ENCODE data around the gene GPR161. TPM values are rescaled to one million over a fixed set of nuclear protein-coding genes. Genes with fewer than 3 reads are reported as not detected.

The GPR161 gene
- total and polyA plus RNA-seq, 12 donors = 0.93 to 3.3 (median 2.3) TPM

DNA sequence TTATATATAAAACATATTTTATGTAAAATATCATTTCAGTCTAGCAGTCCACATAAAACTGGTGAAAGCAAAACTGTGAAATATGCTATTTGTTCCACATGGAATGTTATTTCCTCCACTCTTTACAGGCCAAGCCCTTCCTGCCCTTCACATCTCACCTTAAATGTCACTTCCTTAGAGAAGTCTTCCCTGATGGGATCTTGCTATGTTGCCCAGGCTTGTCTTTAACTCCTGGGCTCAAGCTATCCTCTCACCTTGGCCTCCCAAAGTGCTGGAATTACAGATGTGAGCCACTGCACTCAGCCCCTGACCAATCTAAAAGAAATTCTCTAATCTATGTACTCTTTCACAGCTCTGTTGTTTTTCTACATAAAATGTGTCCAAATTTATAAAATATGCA lies 2.3 kb upstream of the GPR161 start:
- H3K4me3 ChIP-seq = no peak overlapping the region
- intact Hi-C loops (cut with DNase I) = no loop called here

GRCh38 chr1:168138134-168138533 lies 1.4 kb upstream of the GPR161 start:
- TF ChIP-seq CTCF (IDR thresholded peaks at IDR 0.05) = no peak
- Histone ChIP-seq H3K4me3 (peak overlapping the region in 1 of 10 donors; percentile 97), H3K36me3 (no peaks in the 10 kb centered on the region), H3K27me3 (peaks cover 0 to 33% (median 0%) of the 10 kb centered on the region in 7 donors), H3K4me1 (peaks cover 0 to 26% (median 16%) of the 10 kb centered on the region in 9 donors), H3K9me3 (no peaks in the 10 kb centered on the region), H3K27ac (peak overlapping the region in 1 of 10 donors; percentile 65)
- DNase-seq = no peak
- ATAC-seq = no peak
- WGBS, 2 donors = 92 to 94% methylated on average over 5 of the region's 5 CpGs
- intact Hi-C loops (cut with DNase I) = no loop called here

More for the DNA sequence above, 2.3 kb upstream of the GPR161 start:
- Histone ChIP-seq H3K27ac (no peak overlapping the region), H3K9me3 (no peaks in the 10 kb centered on the region), H3K36me3 (no peaks in the 10 kb centered on the region), H3K4me1 (peaks cover 0 to 26% (median 16%) of the 10 kb centered on the region in 9 donors), H3K27me3 (peaks cover 0 to 29% (median 0%) of the 10 kb centered on the region in 7 donors)
- DNase-seq (no peak), ATAC-seq (no peak)
- TF ChIP-seq CTCF (IDR thresholded peaks at IDR 0.05) = no peak

DNA sequence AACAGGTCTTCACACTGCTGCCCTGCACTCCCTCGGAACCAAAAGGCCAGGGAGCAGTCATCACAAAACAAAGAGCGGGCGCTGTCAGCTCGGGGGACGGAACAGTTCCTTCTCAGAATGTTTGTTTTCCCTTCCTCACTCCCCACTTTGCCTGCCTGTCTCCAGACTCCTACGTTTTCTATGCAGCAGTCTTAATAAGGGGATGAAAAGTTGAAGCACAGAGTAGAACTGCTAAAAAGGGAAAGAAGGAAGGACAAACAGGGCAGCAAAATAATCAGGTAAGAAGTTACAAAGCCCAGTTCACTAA lies 738 bp upstream of the GPR161 start:
- H3K27ac ChIP-seq = peak overlapping the region; percentile 36 to 87 (median 68)
- no peak for TF ChIP-seq CTCF (IDR thresholded peaks at IDR 0.05)
- no peaks in the 10 kb centered on the region for H3K9me3 ChIP-seq
- H3K4me1 ChIP-seq = peaks cover 0 to 26% (median 16%) of the 10 kb centered on the region in 9 donors
- DNase-seq = no peak
- peak overlapping the region; percentile 27 to 97 (median 80) for H3K4me3 ChIP-seq
- no peaks in the 10 kb centered on the region for H3K36me3 ChIP-seq
- intact Hi-C loops (cut with DNase I) = no loop called here
- 6 to 7% methylated on average over 6 of the region's 6 CpGs for WGBS, 2 donors
- ATAC-seq = peak in 6 of 8 donors; percentile 8 to 55 (median 47)
- H3K27me3 ChIP-seq = peaks cover 0 to 33% (median 0%) of the 10 kb centered on the region in 7 donors

DNA sequence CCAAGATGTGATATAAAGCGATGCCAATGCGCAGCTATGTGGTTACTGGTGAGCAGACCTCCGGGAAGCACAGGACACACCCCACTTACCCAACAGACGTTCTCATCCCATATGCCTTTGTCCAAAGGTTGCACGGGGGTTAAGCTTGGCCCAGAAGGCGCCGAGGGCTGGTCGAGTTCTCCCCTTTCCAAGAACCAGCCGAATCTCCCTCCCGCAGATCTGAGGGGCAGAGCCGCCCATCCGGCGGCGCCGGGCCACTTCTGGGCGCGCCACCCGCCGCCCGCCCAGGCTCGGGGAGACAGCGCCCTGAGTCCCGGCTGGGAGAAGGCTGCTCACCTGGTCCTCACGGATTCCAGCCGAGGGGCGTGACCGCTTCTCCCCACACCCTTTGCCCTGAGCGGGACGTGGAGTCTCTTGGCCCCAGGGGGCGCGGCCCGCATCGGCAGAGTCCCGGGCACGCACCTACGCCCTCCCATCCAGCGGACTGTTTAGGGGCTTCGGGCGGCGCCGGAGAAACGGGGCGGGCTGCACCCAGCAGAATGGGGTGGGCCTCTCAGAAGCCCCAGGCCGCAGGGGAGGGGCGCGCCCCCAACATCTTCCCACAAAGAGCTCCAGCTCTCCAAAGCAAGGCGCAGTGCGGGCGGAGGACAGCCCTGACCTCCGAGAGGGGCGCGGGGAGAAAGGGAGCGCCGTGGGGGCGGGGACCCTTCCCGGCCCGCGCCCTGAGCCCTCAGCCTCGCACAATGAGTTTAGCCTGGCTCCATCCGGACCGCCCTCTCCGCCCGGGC lies 615 bp downstream of the GPR161 start:
- Histone ChIP-seq H3K4me1 (peaks cover 0 to 26% (median 16%) of the 10 kb centered on the region in 9 donors), H3K27ac (peak overlapping the region; percentile 36 to 79 (median 63)), H3K9me3 (no peaks in the 10 kb centered on the region), H3K4me3 (peak overlapping the region; percentile 62 to 97 (median 82)), H3K36me3 (no peaks in the 10 kb centered on the region), H3K27me3 (peaks cover 0 to 33% (median 0%) of the 10 kb centered on the region in 7 donors)
- WGBS, 2 donors = 0 to 1% methylated on average over 46 to 63 of the region's 63 CpGs
- peak in 1 of 9 donors; percentile 11 for TF ChIP-seq CTCF (IDR thresholded peaks at IDR 0.05)
- intact Hi-C loops (cut with DNase I) = no loop called here
- ATAC-seq (peak; percentile 24 to 58 (median 50)), DNase-seq (peak in 1 of 2 donors; percentile 31)

Measured in heart right ventricle (tissue), 16 donors.